H1 (cell line): Measurements from ENCODE around the gene POLR2A. TPM values are rescaled to one million over a fixed set of nuclear protein-coding genes. Genes with fewer than 3 reads are reported as not detected.

Experiments
- CTCF ChIA-PET: fragments of 300-600 bp; sonication (Branson Sonifier 250); formaldehyde crosslinking; loops from one replicate; lab custom pipeline; 2021; ENCODE audit not compliant: partially characterized antibody; lab: Charles Lee
- POLR2A ChIA-PET: fragments of 300-600 bp; sonication (Branson Sonifier 250); formaldehyde crosslinking; loops from one replicate; lab custom pipeline; 2021; ENCODE audit warnings: inconsistent platforms; ENCODE audit not compliant: partially characterized antibody; lab: Charles Lee
- DNase-seq, 2 experiments: peaks; one replicate each; pipeline versions ENCODE4 v3.0.0 to v3.0.0-alpha.2; 2010 to 2022; ENCODE audit warnings: low spot score in 2 of 2, low read depth in 1 of 2, mixed read lengths in 1 of 2
- FAIRE-seq: peaks from 2 replicates; lab custom pipeline; 2011; peaks lifted over from hg19 to GRCh38; lab: Jason Lieb, UNC
- H2AFZ ChIP-seq: 2 replicates; pipeline ENCODE4 v1.8.1; 2012; ENCODE audit warnings: low read length, inconsistent platforms
- H2AK5ac ChIP-seq: 2 replicates; pipeline ENCODE4 v1.6.1; 2013; ENCODE audit warnings: low read depth, low read length
- H2BK120ac ChIP-seq: replicated peaks from 2 replicates; pipeline ENCODE3; 2013; ENCODE audit warnings: low read depth, low read length, inconsistent platforms
- H2BK12ac ChIP-seq: 2 replicates; pipeline ENCODE4 v1.6.1; 2013; ENCODE audit warnings: low read depth, low read length
- H2BK15ac ChIP-seq: 2 replicates; pipeline ENCODE4 v1.6.1; 2013; ENCODE audit warnings: low read length
- H2BK20ac ChIP-seq: 2 replicates; pipeline ENCODE4 v1.6.1; 2013; ENCODE audit warnings: low read length
- H2BK5ac ChIP-seq: 2 replicates; pipeline ENCODE4 v1.6.1; 2013; ENCODE audit warnings: low read depth, low read length
- H3K14ac ChIP-seq: 2 replicates; pipeline ENCODE4 v1.6.1; 2013; ENCODE audit warnings: inconsistent platforms; ENCODE audit not compliant: insufficient read length
- H3K18ac ChIP-seq: 2 replicates; pipeline ENCODE4 v1.6.1; 2013; ENCODE audit warnings: low read length; ENCODE audit errors: extremely low read depth
- H3K23ac ChIP-seq: 2 replicates; pipeline ENCODE4 v1.6.1; 2013; ENCODE audit warnings: inconsistent platforms; ENCODE audit not compliant: insufficient read length
- H3K23me2 ChIP-seq: 2 replicates; pipeline ENCODE4 v1.6.1; 2013; ENCODE audit warnings: low read depth, low read length
- H3K27ac ChIP-seq: 2 replicates; pipeline ENCODE4 v1.6.1; 2011; ENCODE audit warnings: low read depth, low read length, inconsistent platforms
- H3K27me3 ChIP-seq, 4 experiments: replicated peaks in 1 of 4; 1 replicate in 1 of 4; 2 replicates in 3 of 4; pipeline versions ENCODE4 v1.6.1 to v1.8.1; 2011 to 2013; ENCODE audit warnings: low read length in 3 of 4, mild to moderate bottlenecking in 3 of 4, inconsistent platforms in 2 of 4, mixed read lengths in 2 of 4, moderate library complexity in 1 of 4; ENCODE audit not compliant: control insufficient read depth in 3 of 4, insufficient read depth in 3 of 4; ENCODE audit errors: extremely low read depth in 1 of 4
- H3K36me3 ChIP-seq, 4 experiments: 2 replicates each; pipeline versions ENCODE4 v1.6.1 to v1.8.1; 2011 to 2013; ENCODE audit warnings: mild to moderate bottlenecking in 4 of 4, low read length in 3 of 4, moderate library complexity in 2 of 4, control low read depth in 1 of 4, inconsistent platforms in 1 of 4; ENCODE audit not compliant: insufficient read depth in 4 of 4, control insufficient read depth in 2 of 4
- H3K4ac ChIP-seq: replicated peaks from 2 replicates; pipeline ENCODE3; 2013; ENCODE audit warnings: low read length, low read depth, mixed read lengths, inconsistent platforms; ENCODE audit not compliant: insufficient read length
- H3K4me1 ChIP-seq, 4 experiments: replicated peaks in 1 of 4; 1 replicate in 1 of 4; 2 replicates in 3 of 4; pipeline versions ENCODE4 v1.6.1 to v1.8.1; 2011 to 2013; ENCODE audit warnings: low read length in 3 of 4, inconsistent platforms in 2 of 4, mixed read lengths in 1 of 4; ENCODE audit not compliant: insufficient read depth in 4 of 4, control insufficient read depth in 3 of 4
- H3K4me2 ChIP-seq, 2 experiments: 2 replicates each; pipeline versions ENCODE4 v1.6.1 to v1.8.1; 2011 to 2013; ENCODE audit warnings: low read depth in 2 of 2, low read length in 2 of 2, control low read depth in 1 of 2, inconsistent platforms in 1 of 2, mild to moderate bottlenecking in 1 of 2; ENCODE audit not compliant: insufficient read depth in 1 of 2
- H3K4me3 ChIP-seq, 4 experiments: fragments of 200-600, 300-600 bp in 1 of 4; sonication (generic), shearing (Covaris generic), sonication (Bioruptor Twin) in 1 of 4; 2 replicates each; pipeline versions ENCODE4 v1.5.1 to v1.8.1; 2011 to 2016; ENCODE audit warnings: low read length in 4 of 4, low read depth in 3 of 4, control low read depth in 2 of 4, inconsistent platforms in 2 of 4, mild to moderate bottlenecking in 2 of 4, mixed read lengths in 1 of 4, moderate library complexity in 1 of 4; ENCODE audit not compliant: insufficient read depth in 2 of 4; ENCODE audit errors: extremely low read depth in 1 of 4
- H3K56ac ChIP-seq: replicated peaks from 2 replicates; pipeline ENCODE3; 2013; ENCODE audit warnings: low read depth, mild to moderate bottlenecking, mixed read lengths, low read length, inconsistent platforms; ENCODE audit not compliant: insufficient read length
- H3K79me1 ChIP-seq: 2 replicates; pipeline ENCODE4 v1.6.1; 2013; ENCODE audit warnings: low read depth, low read length, control low read depth
- H3K79me2 ChIP-seq, 2 experiments: 2 replicates each; pipeline versions ENCODE4 v1.6.1 to v1.8.1; 2012 to 2013; ENCODE audit warnings: low read length in 2 of 2, mild to moderate bottlenecking in 2 of 2, inconsistent platforms in 1 of 2; ENCODE audit not compliant: insufficient read depth in 2 of 2, control insufficient read depth in 1 of 2
- H3K9ac ChIP-seq, 4 experiments: replicated peaks in 1 of 4; 1 replicate in 1 of 4; 2 replicates in 3 of 4; pipeline versions ENCODE4 v1.6.1 to v1.8.1; 2011 to 2013; ENCODE audit warnings: low read depth in 3 of 4, low read length in 3 of 4, control low read depth in 2 of 4, mild to moderate bottlenecking in 2 of 4, moderate library complexity in 2 of 4, inconsistent platforms in 1 of 4; ENCODE audit errors: extremely low read depth in 1 of 4
- H3K9me3 ChIP-seq, 2 experiments: 2 replicates each; pipeline versions ENCODE4 v1.6.1 to v1.8.1; 2012 to 2013; ENCODE audit warnings: mild to moderate bottlenecking in 2 of 2, moderate library complexity in 2 of 2, control low read depth in 1 of 2, inconsistent platforms in 1 of 2, low read depth in 1 of 2, low read length in 1 of 2, mixed read lengths in 1 of 2; ENCODE audit not compliant: insufficient read depth in 2 of 2
- H4K20me1 ChIP-seq, 2 experiments: replicated peaks in 1 of 2; 2 replicates each; pipeline versions ENCODE3 to v1.8.1; 2011 to 2013; ENCODE audit warnings: inconsistent platforms in 2 of 2, low read length in 2 of 2, mild to moderate bottlenecking in 1 of 2; ENCODE audit not compliant: insufficient read depth in 2 of 2, control insufficient read depth in 1 of 2
- H4K5ac ChIP-seq: 2 replicates; pipeline ENCODE4 v1.6.1; 2013; ENCODE audit warnings: low read length, low read depth, mixed read lengths, inconsistent platforms; ENCODE audit not compliant: insufficient read length
- H4K8ac ChIP-seq: 2 replicates; pipeline ENCODE4 v1.8.0; 2013; ENCODE audit warnings: mild to moderate bottlenecking, moderate library complexity, low read length, inconsistent platforms; ENCODE audit not compliant: insufficient read depth; ENCODE audit errors: extremely low read depth
- H4K91ac ChIP-seq: replicated peaks from 2 replicates; pipeline ENCODE3; 2013; ENCODE audit warnings: low read length, mixed read lengths, inconsistent platforms; ENCODE audit not compliant: insufficient read length
- BACH1 ChIP-seq: IDR thresholded peaks from 2 replicates; pipeline ENCODE4 v1.6.1; 2012; ENCODE audit warnings: low read length, improper control_type of control experiment
- EGR1 ChIP-seq: IDR thresholded peaks from 2 replicates; pipeline ENCODE4 v1.6.1; 2011; ENCODE audit warnings: low read depth, low read length, borderline replicate concordance
- RFX5 ChIP-seq: IDR thresholded peaks from 2 replicates; pipeline ENCODE4 v1.6.1; 2011; ENCODE audit warnings: low read depth, low read length, improper control_type of control experiment, borderline replicate concordance
- WGBS, 2 experiments: shearing (Covaris generic) in 1 of 2; methylation state at CpG; one replicate each; pipeline versions ENCODE4 v1.1.6 to v1.1.7; 2013 to 2015; ENCODE audit warnings: low lambda C conversion rate in 2 of 2, mixed read lengths in 2 of 2, inconsistent platforms in 1 of 2, low coverage in 1 of 2, missing lambda C conversion rate in 1 of 2; ENCODE audit not compliant: insufficient replicate concordance in 2 of 2, insufficient coverage in 1 of 2, insufficient read length in 1 of 2; ENCODE audit errors: extremely low coverage in 1 of 2, missing lambda C conversion rate in 1 of 2; 5-methylcytosine and 5-hydroxymethylcytosine counted together
- polyA plus RNA-seq, 7 experiments: library from polyadenylated mRNA; depleted of rRNA in 3 of 7; stranded (reverse) in 5 of 7; unstranded in 2 of 7; fragments of >200 nt in 5 of 7; fragments of 200-250 nt in 2 of 7; gene quantifications; 1 replicate in 5 of 7; 2 replicates in 1 of 7; 4 replicates in 1 of 7; pipeline versions ENCODE4 v1.2.1 to v1.2.3, GENCODE V29; 2011 to 2013; ENCODE audit warnings: missing spikeins in 2 of 7, mixed read lengths in 2 of 7
- total RNA-seq: library from RNA; stranded (reverse); fragmentation: NEBNext Ultra II Directional; extraction: Animal tissue kit (Norgen Biotek cat#: 25700); gene quantifications from 2 replicates; pipeline ENCODE4 v1.2.1, GENCODE V29; 2021

Gene POLR2A
- total and polyA plus RNA-seq, 2 of the 8 experiments (the other 6 are each of a cell fraction or from before 2014, with no cell fraction given): 26.8 to 150 TPM

DNA sequence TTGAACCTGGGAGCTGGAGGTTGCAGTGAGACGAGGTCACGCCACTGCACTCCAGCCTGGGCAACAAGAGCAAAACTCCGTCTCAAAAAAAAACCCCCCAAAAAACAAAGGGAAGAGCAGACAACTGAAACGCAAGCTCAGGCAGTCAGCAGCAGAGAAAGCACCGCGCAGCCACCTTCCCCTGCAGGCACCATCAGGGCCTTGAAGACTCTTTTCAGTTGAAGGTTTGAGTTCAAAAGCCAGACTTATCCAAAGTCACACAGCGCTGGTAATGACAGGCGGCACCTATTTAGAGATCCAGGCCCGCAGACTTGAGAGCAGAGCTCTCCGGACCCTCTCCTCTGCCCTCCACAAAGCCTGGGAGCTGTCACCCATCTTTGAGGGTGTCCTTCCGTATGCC lies 15.9 kb upstream of the POLR2A start:
- POLR2A ChIA-PET: interaction anchor here (1.9 to 13.8 kb wide), 2 partner anchors 13 to 92 kb away, joined by 5 to 200 read pairs; partner anchors contain the start of genes POLR2A, SLC35G6 and ZBTB4
- whole genome bisulfite sequencing, 2 experiments: 94% methylated on average over 11 of the region's 11 CpGs; no CpG with 5 or more reads in 1 of the 2 experiments
- Histone ChIP-seq H2BK12ac (no peak overlapping the region), H3K4me1 (no peaks in the 10 kb centered on the region), H3K4me2 (no peak overlapping the region), H3K79me2 (no peaks in the 10 kb centered on the region; a peak in 1 of 4 replicates), H3K9me3 (no peaks in the 10 kb centered on the region), H3K79me1 (peaks cover 2% of the 10 kb centered on the region), H4K8ac (no peak overlapping the region), H2BK120ac (no peak overlapping the region), H2BK20ac (no peak overlapping the region), H3K23me2 (no peaks in the 10 kb centered on the region), H2BK5ac (no peak overlapping the region), H3K27ac (no peak overlapping the region), H4K5ac (no peak overlapping the region), H2BK15ac (no peak overlapping the region), H3K4ac (no peak overlapping the region), H2AFZ (no peak overlapping the region), H4K20me1 (peaks cover 0 to 1% of the 10 kb centered on the region in 2 experiments), H3K56ac (no peak overlapping the region), H3K14ac (no peak overlapping the region), H4K91ac (no peak overlapping the region), H3K36me3 (peaks cover 0 to 3% (median under 1%) of the 10 kb centered on the region in 4 experiments; a peak in 3 of 8 replicates), H3K18ac (no peak overlapping the region), H3K9ac (no peak overlapping the region), H3K27me3 (no peaks in the 10 kb centered on the region), H3K23ac (no peak overlapping the region), H3K4me3 (no peak overlapping the region), H2AK5ac (no peak overlapping the region)
- CTCF ChIA-PET: interaction anchor here (1.0 to 1.7 kb wide), 4 partner anchors 9 to 49 kb away, joined by 3 to 4 read pairs (median 3); no protein-coding TSS in a partner anchor
- DNase-seq: no peak
- FAIRE-seq: no peak
- TF ChIP-seq RFX5 (no peak), EGR1 (no peak), BACH1 (no peak)
